ENCODE measurements around the gene RPRD1A.
A peak's percentile ranks its signal among the peaks of the same experiment; 100 is the strongest.

RPRD1A gene

GRCh38 chr18:35953688-35954087 is 113.7 kb downstream of the RPRD1A start:
- TF ChIP-seq CTCF (IDR thresholded peaks at IDR 0.05; ENCODE audit: low read depth, low read length) (no peak), MAX (IDR thresholded peaks at IDR 0.05; ENCODE audit: low read depth, low read length) (no peak), MYC (IDR thresholded peaks at IDR 0.05; ENCODE audit: low read depth, low read length) (no peak), POLR2A (IDR thresholded peaks at IDR 0.05; ENCODE audit: extremely low read depth, insufficient read length) (no peak)
- DNase-seq (ENCODE audit: low read depth) = no peak
- no peak overlapping the region for H3K4me3 ChIP-seq (ENCODE audit: low read depth, low read length)

- no peak for DNase-seq (ENCODE audit: low read depth)
- H3K4me3 ChIP-seq (ENCODE audit: low read depth, low read length) = no peak overlapping the region
Measured at GRCh38 chr18:35950628-35950982, 116.8 kb downstream of the RPRD1A start.

GRCh38 chr18:35949903-35950627 is 117.3 kb downstream of the RPRD1A start:
- H3K4me3 ChIP-seq (ENCODE audit: low read depth, low read length) = no peak overlapping the region
- peak; percentile 53 for DNase-seq (ENCODE audit: low read depth)
- TF ChIP-seq POLR2A (IDR thresholded peaks at IDR 0.05; ENCODE audit: extremely low read depth, insufficient read length) (no peak), MAX (IDR thresholded peaks at IDR 0.05; ENCODE audit: low read depth, low read length) (peak; percentile 83), MYC (IDR thresholded peaks at IDR 0.05; ENCODE audit: low read depth, low read length) (0 out of 2 replicates have a peak, but pooled peaks have one; percentile 15), CTCF (IDR thresholded peaks at IDR 0.05; ENCODE audit: low read depth, low read length) (peak; percentile 73)

More at GRCh38 chr18:35950628-35950982, 116.8 kb downstream of the RPRD1A start:
- no peak for TF ChIP-seq MAX (IDR thresholded peaks at IDR 0.05; ENCODE audit: low read depth, low read length)

GRCh38 chr18:35949090-35949489 is 118.3 kb downstream of the RPRD1A start:
- no peak overlapping the region for H3K4me3 ChIP-seq (ENCODE audit: low read depth, low read length)
- TF ChIP-seq MYC (IDR thresholded peaks at IDR 0.05; ENCODE audit: low read depth, low read length) (no peak), CTCF (IDR thresholded peaks at IDR 0.05; ENCODE audit: low read depth, low read length) (no peak), MAX (IDR thresholded peaks at IDR 0.05; ENCODE audit: low read depth, low read length) (no peak), POLR2A (IDR thresholded peaks at IDR 0.05; ENCODE audit: extremely low read depth, insufficient read length) (no peak)
- no peak for DNase-seq (ENCODE audit: low read depth)

GRCh38 chr18:35948080-35948479 is 119.3 kb downstream of the RPRD1A start:
- H3K4me3 ChIP-seq (ENCODE audit: low read depth, low read length) = no peak overlapping the region
- TF ChIP-seq POLR2A (IDR thresholded peaks at IDR 0.05; ENCODE audit: extremely low read depth, insufficient read length) = no peak
- TF ChIP-seq MAX (IDR thresholded peaks at IDR 0.05; ENCODE audit: low read depth, low read length) = no peak
- TF ChIP-seq CTCF (IDR thresholded peaks at IDR 0.05; ENCODE audit: low read depth, low read length) = no peak
- DNase-seq (ENCODE audit: low read depth) = no peak

- no peak overlapping the region for H3K4me3 ChIP-seq (ENCODE audit: low read depth, low read length)
- no peak for TF ChIP-seq MYC (IDR thresholded peaks at IDR 0.05; ENCODE audit: low read depth, low read length)
- TF ChIP-seq POLR2A (IDR thresholded peaks at IDR 0.05; ENCODE audit: extremely low read depth, insufficient read length) = no peak
- no peak for TF ChIP-seq CTCF (IDR thresholded peaks at IDR 0.05; ENCODE audit: low read depth, low read length)
- TF ChIP-seq MAX (IDR thresholded peaks at IDR 0.05; ENCODE audit: low read depth, low read length) = no peak
- no peak for DNase-seq (ENCODE audit: low read depth)
Measured at GRCh38 chr18:35942661-35943060, 124.7 kb downstream of the RPRD1A start.

Data from NB4 (cell line).